Medulla oblongata (tissue), 1 donor: Measurements from ENCODE around the gene PRDM12.

Experiments used
- DNase-seq: peaks from one replicate; pipeline ENCODE4 v3.0.0-alpha.2; 2015; ENCODE audit errors: extremely low spot score

Gene PRDM12

DNA sequence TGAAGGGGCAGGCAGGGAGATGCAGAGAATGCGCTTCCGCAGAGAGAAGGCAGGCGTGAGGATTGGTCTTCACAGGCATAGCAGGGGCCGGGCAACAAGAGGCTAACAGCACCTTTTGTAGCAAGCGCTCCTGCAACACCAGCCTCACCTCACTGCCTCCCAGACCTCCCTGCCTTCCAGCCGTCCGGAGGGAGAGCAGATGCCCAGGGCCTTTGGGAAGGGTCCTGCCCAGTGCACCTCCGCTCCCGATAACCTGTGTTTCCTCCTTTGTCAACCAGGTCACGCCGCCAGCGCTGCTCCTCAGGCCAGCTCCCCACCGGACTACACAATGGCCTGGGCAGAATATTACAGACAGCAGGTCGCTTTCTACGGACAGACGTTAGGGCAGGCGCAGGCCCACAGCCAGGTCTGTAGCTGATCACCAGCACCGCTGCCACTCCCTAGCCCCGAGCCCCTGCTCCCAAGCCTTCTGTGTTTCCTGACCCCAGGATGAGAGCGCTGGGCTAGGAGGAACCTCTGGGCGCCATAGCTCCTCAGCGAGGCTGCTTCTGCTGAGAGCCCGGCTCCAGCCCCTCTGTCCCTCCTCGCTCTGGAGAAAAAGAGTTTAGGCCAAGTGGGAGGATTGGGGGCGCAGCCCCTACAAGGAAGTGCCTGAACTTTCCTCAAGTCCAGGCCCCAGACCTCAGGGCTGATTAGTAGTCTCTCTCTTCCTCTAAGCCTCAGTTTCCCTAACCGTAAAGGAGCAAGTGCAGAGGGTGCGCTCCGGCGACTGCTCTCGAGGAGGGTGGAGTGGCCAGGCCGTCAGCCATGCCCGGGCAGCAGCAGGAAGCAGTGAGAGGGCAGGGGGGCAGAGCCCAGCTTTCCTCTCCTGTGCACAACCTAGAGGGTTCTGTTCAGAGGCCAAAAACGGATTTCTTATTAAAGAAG lies 28.4 kb upstream of the PRDM12 start:
- no peak for DNase-seq

GRCh38 chr9:130636648-130637020 lies 27.8 kb upstream of the PRDM12 start:
- no peak for DNase-seq

DNA sequence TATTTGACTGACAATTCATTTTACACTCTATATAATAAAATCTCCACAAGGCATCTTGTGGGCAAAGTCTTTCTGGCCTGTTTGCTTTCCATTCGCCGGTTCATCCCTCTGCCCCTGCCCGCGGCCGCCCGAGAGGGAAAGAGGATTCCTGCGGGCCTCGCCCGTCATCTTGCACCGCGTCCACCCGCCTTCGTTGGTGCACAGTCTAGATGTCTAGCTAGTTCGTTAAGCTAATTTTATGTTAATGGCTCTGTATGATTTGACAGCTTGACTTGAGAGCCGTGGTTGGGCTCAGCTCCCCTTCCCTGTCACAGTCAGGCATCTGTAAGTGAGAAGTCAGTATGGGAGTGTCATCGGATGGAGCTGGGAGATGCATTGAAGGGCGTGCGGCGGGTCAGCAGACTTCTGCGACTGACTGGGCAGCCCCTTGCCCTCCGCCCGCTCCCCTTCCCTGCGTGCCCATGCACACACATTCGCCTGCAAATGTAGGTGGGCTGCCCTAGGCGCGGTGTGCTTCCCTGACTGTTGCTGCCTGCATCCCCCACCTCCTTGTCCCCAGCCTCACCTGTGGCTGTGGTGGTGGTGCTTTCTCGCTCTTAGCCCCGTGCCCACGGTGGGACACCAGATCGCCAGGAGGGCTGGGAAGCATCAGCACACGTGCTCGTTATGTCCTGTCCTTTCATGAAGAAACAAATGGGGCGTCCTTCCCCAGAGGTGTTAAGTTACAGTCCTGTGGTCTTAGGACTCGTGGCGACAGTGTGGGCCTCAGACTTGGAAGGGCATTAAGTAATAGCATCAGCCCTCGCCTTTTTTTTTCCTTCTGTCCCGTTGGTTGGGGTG lies 25.9 kb upstream of the PRDM12 start:
- no peak for DNase-seq

GRCh38 chr9:130639124-130639765 lies 25.1 kb upstream of the PRDM12 start:
- DNase-seq, result no peak

DNA sequence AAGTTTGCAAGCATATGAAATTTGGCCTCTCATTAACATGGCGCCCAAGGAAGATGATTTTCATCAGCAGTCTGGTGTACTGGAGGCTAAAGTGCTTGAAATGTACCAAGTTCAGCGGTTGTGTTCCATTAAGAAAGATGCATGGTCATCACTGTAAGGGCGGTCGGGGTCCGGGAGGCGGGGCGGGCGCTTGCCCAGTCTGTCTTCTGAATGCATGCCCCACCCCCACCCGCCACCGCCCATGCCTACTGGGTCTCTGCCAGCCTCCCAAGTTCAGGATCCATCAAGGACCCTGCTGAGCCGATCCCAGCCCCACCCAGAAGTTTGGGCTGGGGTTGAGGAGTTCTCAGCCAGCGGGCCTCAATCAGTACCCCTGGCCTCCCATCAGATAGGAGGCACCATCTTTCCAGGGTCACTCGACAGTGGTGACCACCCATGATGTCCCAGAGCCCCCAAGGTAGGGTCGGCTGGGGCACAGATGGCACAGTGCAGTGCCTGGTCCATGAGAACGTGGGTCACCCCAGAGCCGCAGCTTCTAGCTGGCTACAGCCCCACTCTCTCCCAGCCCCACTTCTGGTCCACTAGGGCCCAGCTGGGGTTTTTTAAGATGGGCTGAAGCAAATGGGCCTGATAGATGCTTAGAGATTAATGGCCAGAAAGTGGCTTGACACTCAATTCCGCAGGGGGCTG lies 24.4 kb upstream of the PRDM12 start:
- DNase-seq, result no peak

DNA sequence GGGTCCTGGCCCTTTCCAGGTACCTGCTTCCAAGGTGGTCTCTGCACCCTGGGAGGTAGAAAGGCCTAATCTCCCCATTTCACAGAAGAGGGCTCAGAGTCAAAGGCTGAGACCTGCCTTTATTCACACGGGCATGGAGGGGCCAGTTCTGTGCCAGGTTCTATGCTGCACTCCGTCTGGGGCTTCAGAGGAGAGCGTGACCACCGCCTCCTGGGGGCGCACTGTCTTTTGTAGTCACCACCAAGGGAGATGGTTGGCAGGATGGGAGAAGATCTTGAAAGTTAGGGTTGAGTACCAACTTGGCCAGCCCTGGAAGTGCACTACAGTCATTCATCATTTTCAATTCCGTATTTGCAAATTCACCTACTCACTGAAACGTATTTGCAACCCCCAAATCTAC lies 23.7 kb upstream of the PRDM12 start:
- DNase-seq, result no peak

GRCh38 chr9:130642926-130643325 lies 21.5 kb upstream of the PRDM12 start:
- no peak for DNase-seq

DNA sequence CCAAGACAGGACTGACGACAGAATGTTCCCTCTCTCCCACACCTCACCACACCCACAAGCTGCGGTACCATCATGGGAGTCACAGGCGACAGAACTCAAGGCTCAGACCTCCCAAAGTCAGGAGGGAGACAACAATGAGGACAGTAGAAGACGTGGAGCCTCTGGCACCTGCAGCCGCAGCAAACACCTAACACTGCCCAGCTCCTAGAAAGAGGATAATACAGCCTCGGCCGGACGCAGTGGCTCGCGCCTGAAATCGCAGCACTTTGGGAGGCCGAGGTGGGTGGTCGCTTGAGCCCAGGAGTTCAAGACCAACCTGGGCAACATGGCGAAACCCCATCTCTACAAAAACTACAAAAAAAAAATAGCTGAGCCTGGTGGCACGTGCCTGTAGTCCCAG lies 13.2 kb upstream of the PRDM12 start:
- DNase-seq, result no peak

DNA sequence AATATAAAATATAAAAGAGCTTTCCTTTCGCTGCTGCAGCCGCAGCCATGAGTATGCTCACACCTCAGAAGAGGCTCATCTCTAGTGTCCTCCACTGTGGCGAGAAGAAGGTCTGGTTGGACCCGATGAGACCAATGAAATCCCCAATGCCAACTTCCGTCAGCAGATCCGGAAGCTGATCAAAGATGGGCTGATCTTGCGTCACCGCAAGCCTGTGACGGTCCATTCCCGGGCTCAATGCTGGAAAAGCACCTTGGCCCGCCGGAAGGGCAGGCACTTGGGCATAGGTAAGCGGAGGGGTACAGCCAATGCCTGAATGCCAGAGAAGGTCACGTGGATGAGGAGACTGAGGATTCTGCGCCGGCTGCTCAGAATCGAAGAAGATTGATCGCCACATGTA lies 12.6 kb upstream of the PRDM12 start:
- DNase-seq, result no peak

DNA sequence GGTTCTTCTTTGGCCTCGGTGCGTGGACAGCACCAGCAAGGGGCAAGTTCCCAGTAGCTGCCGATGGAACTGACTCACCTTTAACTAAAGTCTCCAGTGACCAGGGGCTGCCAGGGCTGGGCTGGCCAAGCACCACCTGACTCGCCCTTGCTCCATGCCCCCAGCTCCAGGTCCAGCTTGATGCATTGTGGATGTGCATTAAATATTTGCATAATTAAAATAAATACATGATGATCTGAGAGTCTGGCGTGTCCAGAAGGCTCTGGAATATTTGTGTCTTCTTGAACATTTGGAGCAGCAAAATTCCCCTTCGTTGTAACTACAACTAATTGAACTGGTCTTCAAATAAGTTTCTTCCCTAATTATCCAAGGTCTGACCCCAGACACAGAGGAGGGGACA lies 9.5 kb upstream of the PRDM12 start:
- no peak for DNase-seq

DNA sequence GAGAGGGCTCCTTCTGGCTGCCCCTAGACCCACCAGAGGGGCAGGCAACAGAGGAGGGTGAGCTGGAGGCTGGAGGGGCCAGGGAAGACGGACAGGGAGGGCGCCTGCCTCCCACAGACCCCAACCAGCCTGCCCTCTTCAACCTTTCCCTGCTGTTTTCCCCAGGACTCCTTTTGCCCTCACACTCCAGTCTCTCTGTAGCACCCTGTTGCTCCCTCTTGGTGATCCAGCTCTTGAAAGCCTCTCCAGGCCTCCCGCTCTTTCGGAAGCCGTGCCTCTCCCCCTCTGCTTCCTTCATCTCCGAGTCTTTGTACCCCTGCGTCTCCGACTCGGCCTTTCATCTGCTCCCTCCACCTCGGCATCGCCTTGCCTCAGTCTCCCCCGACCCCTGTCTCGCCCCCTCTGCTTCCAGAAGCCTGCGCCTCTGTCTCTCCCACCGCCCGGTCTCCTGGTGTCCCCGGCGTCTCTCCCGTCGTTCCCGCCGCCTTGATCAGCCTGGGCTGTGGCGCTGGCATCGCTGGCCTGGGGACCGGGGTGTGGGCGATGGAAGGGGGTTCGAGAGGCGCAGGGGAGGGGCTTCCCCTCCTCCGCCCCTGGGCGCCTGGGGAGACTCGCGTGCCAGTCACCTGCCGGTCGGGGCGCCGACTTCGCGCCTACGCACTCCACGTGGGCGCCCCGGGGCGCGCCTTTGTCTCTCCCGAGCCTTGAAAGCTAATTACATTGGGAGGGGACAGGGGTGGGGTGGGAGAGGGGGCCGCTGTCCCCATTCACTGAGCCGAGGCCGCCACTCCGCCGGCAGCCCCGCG lies 5.3 kb upstream of the PRDM12 start:
- DNase-seq, result no peak

DNA sequence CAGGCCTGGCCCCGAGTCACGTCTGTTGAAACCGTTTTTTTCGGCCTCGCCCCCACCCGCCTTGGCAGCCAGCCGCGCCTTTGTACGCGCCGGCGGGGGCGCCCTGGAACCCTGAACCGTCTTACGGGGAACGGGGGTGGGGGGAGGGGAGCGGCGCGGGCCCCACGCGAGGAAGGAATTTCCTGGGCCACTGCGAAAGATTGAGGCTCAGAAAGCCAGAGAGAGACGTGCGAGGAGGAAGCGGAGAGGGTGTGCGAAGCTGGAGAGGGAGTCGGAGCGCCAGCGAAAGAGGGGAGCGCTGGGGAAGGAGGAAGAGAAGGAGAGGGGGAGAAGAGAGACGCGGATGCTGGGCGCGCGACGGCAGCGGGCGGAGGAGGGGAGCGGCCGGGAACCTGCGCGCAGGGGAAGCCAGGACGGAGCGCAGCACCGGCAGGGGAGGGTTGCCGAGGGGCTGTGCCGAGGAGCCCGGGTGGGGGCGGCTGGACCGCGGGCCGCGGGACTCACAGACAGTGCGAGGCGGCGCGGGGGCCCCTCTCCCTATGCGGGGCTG lies 4.6 kb upstream of the PRDM12 start:
- DNase-seq, result no peak

DNA sequence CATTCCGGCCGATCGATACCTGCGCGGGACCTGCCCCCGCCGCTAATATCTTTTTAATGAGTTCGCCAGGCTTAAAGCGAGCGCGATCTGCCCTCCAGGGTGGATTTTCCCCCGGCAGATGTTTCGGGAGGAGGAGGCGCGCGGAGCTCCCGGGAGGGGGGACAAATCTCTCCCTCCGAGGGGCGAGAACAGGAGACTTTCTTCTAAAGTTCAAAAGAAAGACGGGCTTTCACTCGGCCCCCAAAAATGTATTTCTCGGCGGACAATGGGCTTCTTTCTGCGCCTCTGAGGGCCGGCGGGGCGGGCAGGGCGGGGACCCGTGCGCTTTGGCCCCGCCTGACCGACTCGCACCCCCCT lies 4.1 kb upstream of the PRDM12 start:
- no peak for DNase-seq

DNA sequence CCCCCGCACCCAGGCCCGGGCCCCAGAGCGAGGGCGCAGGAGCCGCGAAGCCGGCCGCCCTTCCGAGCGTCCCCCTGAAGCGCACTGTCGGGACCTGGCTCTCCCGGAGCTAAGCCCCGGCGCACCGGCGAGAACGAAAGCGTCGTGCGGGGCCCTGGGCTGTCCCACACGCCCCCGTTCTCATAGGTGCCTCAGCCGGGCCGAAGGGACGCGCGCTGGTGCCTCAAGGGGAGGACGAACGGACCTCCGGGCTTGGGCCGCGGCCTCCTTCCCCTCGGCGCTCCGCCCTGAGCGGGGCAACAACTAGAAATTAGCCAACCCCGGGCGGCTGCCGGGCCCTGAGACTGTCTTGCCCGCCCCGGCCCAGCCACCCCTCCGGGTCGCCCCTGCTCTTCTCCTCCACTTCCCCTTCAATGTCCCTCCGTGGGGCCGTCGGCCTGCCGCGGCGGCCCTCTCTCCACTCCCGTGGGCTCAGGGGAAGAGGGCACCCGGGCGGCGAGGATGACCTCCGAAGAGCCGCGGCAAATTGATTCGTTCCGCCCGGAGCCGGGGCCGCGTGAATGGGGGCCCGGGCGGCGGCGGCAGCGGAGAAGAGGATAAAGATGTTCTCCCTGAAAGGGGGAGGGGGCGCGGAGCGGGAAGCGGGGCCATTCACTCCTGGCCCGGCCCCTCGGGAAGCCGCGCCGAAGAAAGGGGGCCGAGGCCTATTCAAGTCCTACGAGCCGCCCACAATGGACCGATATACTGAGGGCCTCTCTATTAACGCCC lies 3.5 kb upstream of the PRDM12 start:
- no peak for DNase-seq

GRCh38 chr9:130661451-130662098 lies 2.8 kb upstream of the PRDM12 start:
- no peak for DNase-seq

- no peak for DNase-seq
Measured at GRCh38 chr9:130662099-130662969, 2.1 kb upstream of the PRDM12 start.

DNA sequence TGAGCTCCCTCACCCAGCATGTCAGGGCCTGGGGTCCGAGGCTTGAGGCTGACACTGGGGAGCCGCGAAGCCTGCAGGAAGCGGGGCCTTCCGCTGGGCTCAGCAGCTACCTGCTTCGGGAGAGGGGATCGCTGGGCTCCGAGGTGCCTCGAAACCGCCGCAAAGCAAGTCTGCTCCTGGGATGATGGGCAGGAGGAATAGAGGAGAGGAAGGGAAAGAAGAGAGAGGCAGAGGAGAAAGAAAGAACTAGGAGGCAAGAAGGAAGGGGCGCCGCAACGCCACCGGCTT lies 1.5 kb upstream of the PRDM12 start:
- no peak for DNase-seq

DNA sequence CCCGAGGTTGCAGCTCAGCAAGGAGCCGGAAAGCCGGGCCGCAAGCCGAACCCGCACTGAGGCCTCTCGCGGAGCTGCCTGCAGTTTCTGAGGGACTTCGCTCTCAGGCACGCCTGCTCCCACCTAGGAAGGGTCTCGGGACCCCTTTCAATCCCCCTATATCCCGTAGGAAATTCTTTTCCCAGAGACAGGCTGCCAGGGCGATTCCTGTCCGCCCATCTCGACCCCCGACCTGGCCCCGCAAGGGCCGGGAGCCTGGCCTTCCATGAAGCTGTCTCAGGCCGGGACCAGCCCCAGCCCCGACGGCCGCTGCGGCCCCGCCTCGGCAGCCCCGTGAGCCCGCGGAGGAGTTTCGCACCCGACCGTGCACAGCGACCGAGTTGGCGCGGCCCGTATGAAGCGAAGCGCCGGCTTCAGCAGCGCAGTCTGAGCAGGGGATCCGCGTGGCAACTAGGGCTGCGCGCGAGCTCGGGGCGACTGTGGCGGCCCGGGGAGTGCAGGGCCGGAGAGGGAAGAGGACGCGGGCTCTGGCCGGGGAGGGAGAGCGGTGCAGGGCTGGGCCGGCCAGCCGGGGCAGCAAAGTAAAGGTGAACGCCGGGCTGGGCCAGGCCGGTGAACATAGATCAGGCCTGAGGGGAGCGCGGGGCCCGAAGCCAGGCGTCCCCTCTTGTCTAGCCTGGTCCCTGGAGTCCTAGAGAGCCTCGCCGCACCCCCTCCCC lies 977 bp upstream of the PRDM12 start:
- no peak for DNase-seq
